GM21515 (cell line): Measurements from ENCODE around the gene RNF213.
"Not testable (repeated sequence)": the region's sequence is repeated elsewhere in the genome, so short reads cannot be mapped to it uniquely, and the experiment has no call there.

ENCODE experiments used
- ATAC-seq: cut with Tn5 transposase; IDR thresholded peaks from one replicate; pipeline ENCODE4 v1.9.1; 2021; ENCODE audit not compliant: unreplicated experiment

The RNF213 gene

DNA sequence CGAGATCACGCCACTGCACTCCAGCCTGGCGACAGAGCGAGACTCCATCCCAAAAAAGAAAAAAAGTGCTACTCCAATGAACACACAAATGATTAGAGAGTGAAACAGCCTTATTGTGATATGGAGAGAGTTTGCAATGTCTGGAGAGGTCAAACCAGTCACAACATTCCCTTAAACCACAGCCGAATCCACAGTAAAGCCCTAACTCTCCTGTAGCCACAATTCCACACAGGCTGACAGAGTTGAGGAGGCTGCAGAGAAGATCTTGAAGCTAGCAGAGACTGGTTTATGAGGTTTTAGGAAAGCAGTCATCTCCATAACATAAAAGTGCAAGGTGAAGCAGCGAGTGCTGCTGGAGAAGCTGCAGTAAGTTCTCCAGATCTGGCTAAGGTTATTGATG, 6.7 kb downstream of the RNF213 start:
- no peak for ATAC-seq

- ATAC-seq: no peak
Observed at GRCh38 chr17:80268427-80268826, 7.8 kb downstream of the RNF213 start.

DNA sequence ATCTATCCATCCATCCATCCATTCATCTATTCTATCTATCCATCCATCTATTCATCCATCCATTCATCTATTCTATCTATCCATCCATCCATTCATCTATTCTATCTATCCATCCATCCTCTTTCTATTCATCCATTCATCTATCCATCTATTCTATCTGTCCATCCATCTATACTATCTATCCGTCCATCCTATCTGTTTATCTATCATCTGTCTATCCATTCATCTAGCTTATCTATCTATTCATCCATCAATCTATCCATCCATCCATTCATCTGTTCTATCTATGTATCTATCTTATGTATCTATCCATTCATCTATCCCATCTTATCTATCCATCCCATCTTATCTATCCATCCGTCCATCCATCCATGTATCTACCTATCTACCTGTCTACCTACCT, 8.8 kb downstream of the RNF213 start:
- no peak for ATAC-seq

DNA sequence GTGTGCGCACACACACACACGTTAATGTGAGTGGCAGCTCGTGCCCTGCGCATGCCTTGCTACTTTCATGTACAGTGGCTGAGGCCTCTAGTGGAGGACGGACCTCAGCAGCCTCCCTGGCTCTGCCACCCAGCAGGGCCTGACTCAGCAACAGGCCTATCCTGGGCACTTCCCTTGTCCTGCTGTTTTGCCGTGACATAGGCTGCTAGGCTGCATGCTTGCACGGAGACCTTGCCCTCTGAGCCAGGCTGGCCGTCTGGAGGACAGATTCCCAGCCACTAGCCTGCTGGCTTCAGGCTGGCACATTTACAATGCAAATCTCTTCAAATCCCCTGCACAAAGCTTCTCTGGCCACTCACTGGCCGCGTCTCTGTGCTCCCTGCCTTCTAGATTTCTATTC, 9.5 kb downstream of the RNF213 start:
- no peak for ATAC-seq

GRCh38 chr17:80270836-80271235, 10.2 kb downstream of the RNF213 start:
- no peak for ATAC-seq

- ATAC-seq: no peak
Observed at GRCh38 chr17:80272366-80272765, 11.7 kb downstream of the RNF213 start.

- ATAC-seq: no peak
Observed at GRCh38 chr17:80274331-80274730, 13.7 kb downstream of the RNF213 start.

- ATAC-seq: no peak
Observed at GRCh38 chr17:80274871-80275449, 14.3 kb downstream of the RNF213 start.

DNA sequence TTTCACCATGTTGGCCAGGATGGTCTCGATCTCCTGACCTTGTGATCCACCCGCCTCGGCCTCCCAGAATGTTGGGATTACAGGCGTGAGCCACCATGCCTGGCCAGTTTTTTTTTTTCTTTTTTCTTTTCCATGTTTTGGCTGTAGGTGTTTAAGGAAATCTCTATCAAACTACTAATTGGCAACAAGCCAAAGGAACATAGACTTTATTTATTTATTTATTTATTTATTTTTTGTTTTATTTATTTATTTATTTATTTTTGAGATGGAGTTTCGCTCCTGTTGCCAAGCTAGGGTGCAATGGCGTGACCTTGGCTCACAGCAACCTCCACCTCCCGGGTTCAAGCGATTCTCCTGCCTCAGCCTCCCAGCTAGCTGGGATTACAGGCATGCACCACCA, 15.2 kb downstream of the RNF213 start:
- ATAC-seq: not testable (repeated sequence)

DNA sequence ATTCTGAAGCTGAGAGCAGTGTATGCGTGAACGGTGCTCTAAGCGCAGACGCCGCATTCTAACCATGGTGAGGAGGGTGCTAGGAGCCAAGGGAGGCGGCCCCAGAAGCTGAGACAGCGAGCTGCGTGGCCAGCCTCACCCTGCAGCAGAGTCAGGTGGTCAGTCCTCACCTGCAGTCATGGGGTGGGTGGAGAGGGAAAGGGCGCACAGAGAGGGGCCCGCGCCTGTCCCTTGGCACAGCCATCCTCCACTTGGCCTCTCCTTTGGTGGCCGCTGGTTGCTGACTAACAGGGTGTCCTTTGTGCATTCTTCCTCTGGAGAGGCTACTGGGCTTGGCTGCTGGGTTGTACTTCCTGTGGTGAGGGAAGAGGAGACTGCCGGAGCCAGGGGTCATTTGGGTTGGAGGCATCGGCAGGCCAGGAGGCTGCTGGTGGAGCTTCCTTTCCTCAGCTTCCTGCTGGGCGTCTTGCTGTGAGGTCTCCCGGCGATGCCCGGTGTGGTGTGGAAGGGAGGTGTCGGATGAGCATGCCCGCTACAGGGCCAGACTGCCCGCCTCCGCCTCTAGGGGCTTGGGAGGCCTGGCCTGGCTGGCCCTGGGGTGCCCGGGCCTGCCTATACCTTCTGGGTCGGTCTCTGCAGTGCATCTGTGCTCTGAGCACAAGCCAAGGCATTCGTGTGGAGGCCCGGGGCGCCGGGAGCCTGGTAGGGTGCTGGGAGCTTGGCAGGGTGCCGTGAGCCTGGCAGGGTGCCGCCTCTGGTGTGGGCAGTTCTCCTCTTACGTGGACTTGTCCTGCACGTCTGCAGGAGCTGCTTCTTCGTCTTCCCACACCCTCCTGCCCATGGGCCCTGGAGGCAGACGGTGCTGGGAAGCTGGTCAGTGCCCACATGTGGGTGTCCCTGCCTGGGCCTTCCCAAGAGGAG, 17.4 kb downstream of the RNF213 start:
- ATAC-seq: no peak

DNA sequence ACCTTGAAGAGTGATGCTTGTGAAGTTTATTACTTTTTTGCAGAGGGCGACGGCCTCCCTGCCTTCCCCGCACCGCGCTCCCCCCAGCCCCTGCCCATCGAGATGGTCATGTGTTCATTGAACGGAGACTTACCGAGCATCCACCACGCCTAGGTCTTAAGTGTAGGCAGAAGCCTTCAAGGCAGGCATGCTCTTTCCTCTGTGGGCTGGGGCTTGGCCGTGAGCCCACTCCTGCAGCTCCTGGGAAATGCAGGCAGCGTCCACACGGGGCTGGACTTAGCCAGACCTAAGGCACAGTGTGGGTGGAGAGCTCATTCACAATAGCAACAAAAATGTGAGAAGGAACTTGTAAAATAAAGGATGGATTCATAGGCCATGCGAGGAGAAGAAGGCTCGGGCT, 19.2 kb downstream of the RNF213 start:
- ATAC-seq: no peak

DNA sequence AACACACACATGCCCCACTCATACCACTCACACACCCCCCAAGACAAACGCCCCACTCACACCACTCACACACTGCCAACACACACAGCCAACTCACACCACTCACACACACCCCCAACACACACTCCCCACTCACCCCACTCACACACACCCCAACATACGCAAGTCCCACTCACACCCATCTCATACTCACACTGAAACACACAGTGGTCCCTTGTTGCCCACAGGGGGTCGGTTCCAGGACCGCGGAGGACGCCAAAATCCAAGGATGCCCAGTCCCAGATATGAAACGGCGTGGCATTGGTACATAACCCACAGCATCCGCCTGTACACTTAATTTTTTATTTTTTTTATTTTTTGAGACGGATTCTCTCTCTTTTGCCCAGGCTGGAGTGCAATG, 20.9 kb downstream of the RNF213 start:
- no peak for ATAC-seq

GRCh38 chr17:80283116-80283852, 22.6 kb downstream of the RNF213 start:
- ATAC-seq: no peak

DNA sequence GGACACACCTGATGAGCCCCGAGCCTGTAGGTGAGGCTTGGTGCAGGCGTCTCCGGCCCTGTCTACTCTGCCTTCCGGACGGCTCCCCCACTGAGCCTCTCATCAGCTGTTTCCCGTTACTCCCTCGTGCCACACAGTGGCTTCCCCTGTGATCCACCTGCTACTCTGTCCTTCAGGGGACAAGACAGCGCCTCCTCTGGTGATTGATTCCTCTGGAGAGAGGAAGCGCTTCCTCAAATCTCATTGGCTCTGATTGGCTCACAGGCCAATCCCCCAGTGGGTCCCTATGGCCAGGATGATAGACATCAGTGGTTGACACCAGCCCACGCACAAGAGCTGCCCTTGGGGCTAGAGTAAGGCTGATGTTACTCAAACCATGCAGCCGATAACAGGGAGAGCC, 24.0 kb downstream of the RNF213 start:
- no peak for ATAC-seq

- ATAC-seq: no peak
Observed at GRCh38 chr17:80285237-80285920, 24.7 kb downstream of the RNF213 start.

DNA sequence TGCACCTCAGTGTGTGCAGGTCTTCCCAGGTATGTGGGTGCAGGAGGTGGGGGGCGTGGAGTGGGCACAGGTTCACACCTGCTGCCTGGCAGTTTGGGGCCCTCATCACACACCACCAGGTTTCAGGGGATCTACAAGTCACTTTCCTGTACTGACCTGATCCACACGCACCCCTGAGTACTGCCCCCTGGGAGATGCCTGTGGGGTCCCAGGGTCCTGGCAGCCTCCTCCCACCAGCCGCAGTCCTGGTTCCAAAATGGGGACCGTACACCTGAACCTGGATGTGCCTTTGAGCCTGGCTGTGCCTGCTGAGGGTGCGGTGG, 25.9 kb downstream of the RNF213 start:
- no peak for ATAC-seq

GRCh38 chr17:80287038-80287437, 26.4 kb downstream of the RNF213 start:
- ATAC-seq: no peak

DNA sequence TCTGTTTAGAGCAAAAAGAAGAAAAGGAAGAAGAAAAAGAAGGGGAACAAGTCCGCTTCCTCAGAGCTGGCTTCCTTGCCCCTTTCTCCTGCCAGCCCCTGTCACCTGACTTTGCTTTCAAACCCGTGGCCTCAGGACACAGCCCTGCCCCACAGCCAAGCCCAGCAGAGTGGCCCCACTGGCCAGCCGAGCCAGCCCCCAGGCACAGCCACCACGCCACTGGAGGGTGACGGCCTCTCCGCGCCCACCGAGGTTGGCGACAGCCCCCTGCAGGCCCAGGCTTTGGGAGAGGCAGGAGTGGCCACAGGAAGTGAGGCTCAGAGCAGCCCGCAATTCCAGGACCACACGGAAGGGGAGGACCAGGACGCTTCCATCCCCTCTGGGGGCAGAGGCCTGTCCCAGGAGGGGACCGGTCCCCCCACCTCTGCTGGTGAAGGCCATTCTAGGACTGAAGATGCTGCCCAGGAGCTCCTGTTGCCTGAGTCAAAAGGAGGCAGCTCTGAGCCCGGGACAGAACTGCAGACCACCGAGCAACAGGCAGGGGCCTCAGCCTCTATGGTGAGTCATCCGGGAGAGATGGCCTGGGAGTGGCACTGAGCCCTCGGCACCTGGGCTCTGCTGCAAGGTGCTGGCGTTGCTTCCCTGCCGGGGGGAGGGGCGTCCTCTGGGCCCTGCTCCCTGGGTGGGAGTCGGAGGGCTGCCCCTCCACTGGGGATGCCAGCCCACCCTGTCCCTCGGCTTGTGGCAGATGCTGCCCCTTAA, 27.3 kb downstream of the RNF213 start:
- ATAC-seq: no peak

DNA sequence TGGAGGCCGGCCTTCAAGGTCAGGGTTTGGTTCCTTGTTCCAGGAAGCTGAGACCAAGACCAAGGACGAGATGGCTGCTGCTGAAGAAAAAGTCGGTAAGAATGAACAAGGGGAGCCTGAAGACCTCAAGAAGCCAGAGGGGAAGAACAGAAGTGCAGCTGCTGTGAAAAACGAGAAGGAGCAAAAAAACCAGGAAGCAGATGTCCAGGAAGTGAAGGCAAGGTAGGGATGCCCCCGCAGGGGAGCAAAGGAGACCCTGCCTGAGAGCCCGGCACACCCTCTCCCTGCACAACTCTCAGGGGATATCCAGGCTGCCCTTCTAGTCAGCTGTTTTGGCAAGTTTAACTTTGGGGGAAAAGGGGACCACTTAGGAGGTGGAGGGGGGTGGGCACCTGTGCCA, 29.0 kb downstream of the RNF213 start:
- no peak for ATAC-seq

DNA sequence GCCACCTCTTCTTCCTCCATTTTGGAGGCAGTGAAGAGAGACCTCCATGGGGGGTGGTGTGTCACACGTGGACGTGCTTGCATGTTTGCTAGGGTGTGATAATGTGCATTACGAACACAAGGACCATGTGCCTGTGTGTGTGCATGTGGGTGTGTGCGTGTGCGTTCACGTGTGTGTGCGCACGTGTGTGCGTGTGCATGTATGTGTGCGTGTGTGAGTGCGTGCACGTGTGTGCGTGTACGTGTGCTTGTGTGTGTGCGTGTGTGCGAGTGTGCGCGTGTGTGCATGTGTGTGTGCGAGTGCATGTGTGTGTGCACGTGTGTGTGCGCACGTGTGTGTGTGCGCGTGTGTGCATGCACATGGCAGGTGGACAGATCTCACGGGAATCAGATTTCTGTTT, 29.5 kb downstream of the RNF213 start:
- ATAC-seq: no peak

- no peak for ATAC-seq
Observed at GRCh38 chr17:80291260-80291659, 30.6 kb downstream of the RNF213 start.
